Skeletal muscle satellite cell (primary cell): ENCODE data around the gene C9orf50.
"Not testable (repeated sequence)": the region's sequence is repeated elsewhere in the genome, so short reads cannot be mapped to it uniquely, and the experiment has no call there.

ENCODE experiments used
- H3K27me3 ChIP-seq: 2 replicates; pipeline ENCODE4 v1.7.0; 2013; ENCODE audit warnings: low read length; ENCODE audit not compliant: control insufficient read depth, insufficient read depth
- H3K36me3 ChIP-seq: 2 replicates; pipeline ENCODE4 v1.7.0; 2013; ENCODE audit warnings: mild to moderate bottlenecking, control low read depth, low read length; ENCODE audit not compliant: insufficient read depth
- H3K4me1 ChIP-seq: 2 replicates; pipeline ENCODE4 v1.7.0; 2013; ENCODE audit warnings: low read length; ENCODE audit not compliant: control insufficient read depth, insufficient read depth
- H3K4me2 ChIP-seq: 2 replicates; pipeline ENCODE4 v1.7.0; 2013; ENCODE audit warnings: mild to moderate bottlenecking, low read length
- H3K4me3 ChIP-seq: 2 replicates; pipeline ENCODE4 v1.7.0; 2013; ENCODE audit warnings: low read length
- H3K9ac ChIP-seq: 2 replicates; pipeline ENCODE4 v1.7.0; 2013; ENCODE audit warnings: mild to moderate bottlenecking, low read depth, low read length, moderate library complexity
- H3K9me3 ChIP-seq: replicated peaks from 2 replicates; pipeline ENCODE4 v1.7.0; 2013; ENCODE audit warnings: mild to moderate bottlenecking, control low read depth, low read length

C9orf50 gene

DNA sequence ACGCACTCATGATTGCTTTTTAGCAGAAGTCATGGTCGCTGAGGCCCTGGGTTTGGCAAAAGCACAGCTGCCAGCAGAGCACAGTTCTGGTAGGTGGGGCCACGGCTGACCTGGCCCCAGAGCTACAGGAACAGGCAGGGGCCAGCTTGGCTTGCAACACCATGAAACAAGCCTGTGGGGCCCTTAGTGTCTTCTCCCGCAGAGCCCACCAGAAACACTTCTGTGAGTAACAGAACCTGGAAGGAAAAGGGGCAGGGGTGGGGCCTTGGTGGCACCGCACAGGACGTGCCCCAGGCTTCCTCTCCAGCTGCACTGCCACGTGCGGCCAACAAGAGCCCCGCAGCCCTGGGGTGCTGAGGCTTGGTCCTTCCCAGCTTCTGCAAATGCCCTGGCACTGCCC is 16.2 kb upstream of the C9orf50 start:
- no peak overlapping the region for H3K4me3 ChIP-seq
- H3K27me3 ChIP-seq, result no peaks in the 10 kb centered on the region
- no peaks in the 10 kb centered on the region for H3K9me3 ChIP-seq
- no peak overlapping the region for H3K9ac ChIP-seq
- peaks cover 67% of the 10 kb centered on the region for H3K36me3 ChIP-seq
- H3K4me2 ChIP-seq, result no peak overlapping the region
- peaks cover 20% of the 10 kb centered on the region for H3K4me1 ChIP-seq

DNA sequence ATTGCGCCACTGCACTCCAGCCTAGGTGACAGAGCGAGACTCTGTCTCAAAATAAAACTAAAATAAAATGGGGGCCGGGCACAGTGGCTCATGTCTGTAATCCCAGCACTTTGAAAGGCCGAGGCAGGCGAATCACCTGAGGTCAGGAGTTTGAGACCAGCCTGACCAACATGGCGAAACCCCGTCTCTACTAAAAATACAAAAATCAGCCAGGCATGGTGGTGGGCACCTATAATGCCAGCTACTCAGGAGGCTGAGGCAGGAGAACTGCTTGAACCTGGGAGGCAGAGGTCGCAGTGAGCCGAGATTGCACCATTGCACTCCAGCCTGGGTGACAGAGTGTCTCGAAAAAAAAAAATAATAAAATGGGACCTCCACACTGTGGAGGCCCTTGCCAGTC is 15.4 kb upstream of the C9orf50 start:
- H3K36me3 ChIP-seq, result peaks cover 67% of the 10 kb centered on the region

DNA sequence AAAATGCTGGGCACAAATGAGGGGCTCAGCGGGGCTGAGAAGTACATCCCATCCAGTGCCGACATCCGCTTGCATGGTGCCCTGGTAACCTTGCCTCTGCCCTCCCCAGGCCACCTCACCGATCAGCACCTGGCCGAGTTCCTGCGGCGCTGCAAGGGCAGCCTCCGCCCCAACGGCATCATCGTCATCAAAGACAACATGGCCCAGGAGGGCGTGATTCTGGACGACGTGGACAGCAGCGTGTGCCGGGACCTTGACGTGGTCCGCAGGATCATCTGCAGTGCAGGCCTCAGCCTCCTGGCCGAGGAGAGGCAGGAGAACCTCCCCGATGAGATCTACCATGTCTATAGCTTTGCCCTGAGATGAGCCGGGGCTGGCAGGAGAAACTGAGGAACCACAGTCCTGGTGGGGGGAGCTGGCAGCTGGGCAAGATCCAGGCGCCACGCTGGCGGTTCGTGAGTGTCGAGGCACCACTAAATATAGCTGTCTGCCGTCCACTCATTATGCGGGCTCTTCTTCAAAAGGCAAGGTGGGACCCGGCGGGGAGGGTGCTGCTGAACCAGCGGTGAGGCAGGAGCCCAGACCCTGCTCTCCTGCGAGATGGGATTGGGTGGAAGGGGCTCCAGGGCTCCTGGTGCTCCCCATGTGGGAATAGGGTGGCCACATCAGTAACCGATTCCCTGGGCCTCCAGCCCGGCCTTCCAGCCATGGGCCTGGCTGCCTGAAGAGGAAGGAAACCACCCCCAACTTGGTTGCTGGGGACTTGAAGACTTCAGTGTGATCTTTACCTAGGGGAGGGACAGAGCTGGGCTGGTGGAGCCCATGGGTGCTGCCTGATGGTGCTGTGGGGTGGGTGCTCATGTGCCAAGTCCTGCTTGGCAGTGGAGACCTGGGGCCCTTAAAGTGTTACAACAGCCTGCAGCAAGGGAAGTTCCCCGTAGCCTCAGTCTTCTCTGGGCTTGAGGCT is 14.5 kb upstream of the C9orf50 start:
- no peak overlapping the region for H3K4me3 ChIP-seq
- peaks cover 67% of the 10 kb centered on the region for H3K36me3 ChIP-seq
- H3K9ac ChIP-seq, result no peak overlapping the region
- no peaks in the 10 kb centered on the region for H3K27me3 ChIP-seq
- H3K9me3 ChIP-seq, result no peaks in the 10 kb centered on the region
- H3K4me2 ChIP-seq, result no peak overlapping the region
- peaks cover 25% of the 10 kb centered on the region for H3K4me1 ChIP-seq

More for the DNA sequence above, 15.4 kb upstream of the C9orf50 start:
- not testable (repeated sequence) for H3K27me3 ChIP-seq, H3K4me3 ChIP-seq, H3K4me2 ChIP-seq, H3K9ac ChIP-seq, H3K9me3 ChIP-seq
- H3K4me1 ChIP-seq, result peaks cover 25% of the 10 kb centered on the region

DNA sequence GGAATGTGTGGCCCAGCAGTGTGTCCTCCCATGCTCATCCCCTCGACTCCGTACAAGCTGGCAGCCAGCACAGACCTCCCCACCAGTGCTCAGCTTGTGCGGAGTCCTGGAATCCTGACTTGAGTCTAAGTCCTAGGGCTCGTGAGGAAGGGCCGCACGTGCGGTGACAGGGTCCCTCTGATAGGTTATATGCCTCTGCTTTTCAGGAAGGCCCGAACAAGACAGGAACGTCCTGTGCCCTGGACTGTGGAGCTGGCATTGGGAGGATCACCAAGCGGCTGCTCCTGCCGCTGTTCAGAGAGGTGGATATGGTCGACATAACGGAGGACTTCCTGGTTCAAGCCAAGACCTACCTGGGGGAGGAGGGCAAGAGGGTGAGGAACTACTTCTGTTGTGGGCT is 12.9 kb upstream of the C9orf50 start:
- no peak overlapping the region for H3K4me3 ChIP-seq
- no peak overlapping the region for H3K9ac ChIP-seq
- peaks cover 25% of the 10 kb centered on the region for H3K4me1 ChIP-seq
- H3K36me3 ChIP-seq, result peaks cover 65% of the 10 kb centered on the region
- no peak overlapping the region for H3K4me2 ChIP-seq
- H3K9me3 ChIP-seq, result no peaks in the 10 kb centered on the region
- H3K27me3 ChIP-seq, result no peaks in the 10 kb centered on the region

DNA sequence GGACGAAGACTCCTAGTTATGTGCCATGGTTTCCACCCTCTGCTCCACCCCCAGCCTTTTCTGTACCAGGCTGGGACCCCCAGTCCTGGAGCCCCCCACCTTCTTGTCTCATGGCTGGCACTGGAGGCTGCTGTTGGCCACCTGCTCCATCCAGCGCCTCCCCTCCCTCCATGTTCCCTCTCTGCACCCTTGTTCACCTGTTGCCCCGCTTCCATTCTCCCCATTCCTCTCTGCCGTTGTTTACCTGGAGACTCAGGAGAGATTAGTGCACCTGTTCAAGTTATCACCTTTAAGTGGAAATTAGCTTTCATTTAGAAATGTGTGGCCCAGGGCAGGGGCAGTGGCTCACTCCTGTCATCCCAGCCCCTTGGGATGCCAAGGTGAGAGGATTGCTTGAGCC is 12.3 kb upstream of the C9orf50 start:
- H3K9me3 ChIP-seq, result no peaks in the 10 kb centered on the region
- H3K9ac ChIP-seq, result no peak overlapping the region
- H3K4me2 ChIP-seq, result no peak overlapping the region
- H3K36me3 ChIP-seq, result peaks cover 62% of the 10 kb centered on the region
- no peak overlapping the region for H3K4me3 ChIP-seq
- peaks cover 32% of the 10 kb centered on the region for H3K4me1 ChIP-seq
- H3K27me3 ChIP-seq, result no peaks in the 10 kb centered on the region

DNA sequence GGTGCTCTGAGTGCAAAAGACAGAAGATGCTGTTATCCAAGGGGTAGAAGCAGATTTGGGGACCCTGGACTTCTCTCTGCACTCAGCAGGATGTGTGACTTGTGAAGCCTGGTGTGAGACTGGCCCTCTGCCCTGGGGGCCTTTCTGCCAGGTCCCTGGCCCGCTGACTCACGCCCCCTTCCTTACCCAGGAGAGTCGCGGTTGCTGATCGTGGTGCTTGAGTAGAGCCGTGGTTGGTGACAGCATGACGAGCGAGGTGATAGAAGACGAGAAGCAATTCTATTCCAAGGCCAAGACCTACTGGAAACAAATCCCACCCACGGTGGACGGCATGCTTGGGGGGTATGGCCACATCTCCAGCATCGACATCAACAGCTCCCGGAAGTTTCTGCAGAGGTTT is 11.6 kb upstream of the C9orf50 start:
- Histone ChIP-seq H3K27me3 (no peaks in the 10 kb centered on the region), H3K4me1 (peaks cover 39% of the 10 kb centered on the region), H3K4me3 (no peak overlapping the region), H3K4me2 (no peak overlapping the region), H3K9ac (no peak overlapping the region), H3K9me3 (no peaks in the 10 kb centered on the region), H3K36me3 (peaks cover 54% of the 10 kb centered on the region)

DNA sequence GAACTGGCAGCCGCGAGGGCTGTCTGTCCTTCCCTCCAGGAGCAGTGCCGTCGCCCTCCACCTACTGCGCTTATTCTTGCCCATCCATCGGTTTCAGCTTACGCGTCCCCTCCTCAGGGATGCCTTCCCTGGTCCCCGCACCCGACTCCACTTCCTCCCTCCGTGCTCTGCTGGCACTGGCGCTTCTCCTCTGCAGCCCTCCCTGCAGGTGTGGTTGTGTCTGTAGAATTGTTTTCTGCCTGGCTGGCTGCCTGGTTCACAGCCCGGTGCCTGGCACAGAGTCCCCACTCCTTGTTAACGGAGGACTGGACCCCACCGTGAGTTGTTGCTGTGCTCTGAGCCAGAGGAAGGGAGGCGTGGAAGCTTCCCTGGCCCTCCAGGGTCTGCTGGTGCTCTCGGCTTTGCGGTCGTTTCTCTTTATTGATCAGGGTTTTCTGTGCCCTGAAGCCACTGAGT is 10.8 kb upstream of the C9orf50 start:
- H3K4me3 ChIP-seq, result no peak overlapping the region
- peaks cover 46% of the 10 kb centered on the region for H3K36me3 ChIP-seq
- H3K27me3 ChIP-seq, result no peaks in the 10 kb centered on the region
- no peak overlapping the region for H3K9ac ChIP-seq
- H3K4me2 ChIP-seq, result peak overlapping the region; percentile 40
- H3K4me1 ChIP-seq, result peaks cover 43% of the 10 kb centered on the region
- H3K9me3 ChIP-seq, result no peaks in the 10 kb centered on the region

DNA sequence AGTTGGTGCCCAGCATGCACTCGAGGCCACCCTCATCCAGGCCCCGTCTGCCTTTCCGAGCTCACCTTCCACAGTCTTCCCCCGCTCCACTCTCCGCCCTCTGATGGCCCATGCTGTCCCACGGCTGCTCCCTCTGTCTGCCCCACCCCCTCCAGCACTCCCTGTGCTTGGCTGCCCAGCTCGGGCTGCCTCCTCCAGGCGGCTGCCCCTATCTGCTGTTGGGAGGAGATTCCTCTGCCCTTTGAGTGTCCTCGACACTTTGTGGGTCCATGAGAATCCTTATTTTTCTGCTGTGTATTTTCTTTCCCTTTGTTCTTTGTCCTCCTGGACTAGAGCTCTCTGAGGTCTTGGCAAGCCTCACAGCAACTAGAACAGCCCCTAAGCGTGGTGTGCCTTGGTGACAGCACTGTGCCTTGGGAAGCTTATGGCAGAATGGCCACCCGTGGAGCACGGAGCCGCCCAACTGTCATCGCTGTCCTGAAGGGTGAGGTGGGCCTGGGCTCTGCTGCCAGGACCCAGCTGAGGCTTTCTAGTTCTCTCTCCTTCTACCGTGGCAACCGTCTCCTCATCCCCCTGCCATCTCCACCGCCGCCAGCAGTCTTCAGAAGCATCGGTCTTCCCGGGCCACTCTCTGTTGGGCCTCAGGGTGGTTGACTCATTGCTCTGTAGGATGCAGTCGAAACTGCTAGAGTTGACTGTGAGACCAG is 10.2 kb upstream of the C9orf50 start:
- Histone ChIP-seq H3K4me2 (peak overlapping the region; percentile 40), H3K9me3 (no peaks in the 10 kb centered on the region), H3K4me3 (no peak overlapping the region), H3K9ac (no peak overlapping the region), H3K27me3 (no peaks in the 10 kb centered on the region), H3K4me1 (peaks cover 43% of the 10 kb centered on the region), H3K36me3 (peaks cover 43% of the 10 kb centered on the region)

DNA sequence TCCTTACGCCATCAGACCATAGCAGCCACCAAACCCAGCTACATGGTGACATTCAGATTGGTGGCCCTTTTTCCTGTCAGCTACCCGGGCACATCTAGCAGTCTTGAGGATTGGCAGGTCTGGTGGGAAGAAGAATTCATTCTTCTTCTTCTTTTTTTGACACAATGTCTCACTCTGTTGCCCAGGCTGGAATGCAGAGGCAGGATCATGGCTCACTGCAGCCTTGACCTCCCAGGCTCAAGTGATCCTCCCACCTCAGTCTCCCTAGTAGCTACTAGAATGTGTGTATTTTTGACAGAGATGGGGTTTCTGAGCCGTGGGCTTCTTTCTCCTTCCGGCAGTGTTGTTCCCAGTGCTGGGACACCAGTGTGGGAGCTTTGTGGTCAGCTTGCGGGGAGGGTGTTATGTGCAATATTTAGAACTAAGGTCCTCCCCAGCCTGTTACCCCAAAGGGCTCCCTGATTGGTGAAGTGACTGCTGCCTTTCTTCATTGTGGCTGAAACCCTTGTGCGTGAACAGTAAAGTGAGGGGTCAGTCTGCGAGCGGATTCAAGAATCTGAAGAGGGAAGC is 8.4 kb upstream of the C9orf50 start:
- no peaks in the 10 kb centered on the region for H3K9me3 ChIP-seq
- no peak overlapping the region for H3K4me3 ChIP-seq
- no peak overlapping the region for H3K9ac ChIP-seq
- H3K4me2 ChIP-seq, result peak overlapping the region; percentile 97
- H3K4me1 ChIP-seq, result peaks cover 43% of the 10 kb centered on the region
- H3K36me3 ChIP-seq, result peaks cover 28% of the 10 kb centered on the region
- no peaks in the 10 kb centered on the region for H3K27me3 ChIP-seq

DNA sequence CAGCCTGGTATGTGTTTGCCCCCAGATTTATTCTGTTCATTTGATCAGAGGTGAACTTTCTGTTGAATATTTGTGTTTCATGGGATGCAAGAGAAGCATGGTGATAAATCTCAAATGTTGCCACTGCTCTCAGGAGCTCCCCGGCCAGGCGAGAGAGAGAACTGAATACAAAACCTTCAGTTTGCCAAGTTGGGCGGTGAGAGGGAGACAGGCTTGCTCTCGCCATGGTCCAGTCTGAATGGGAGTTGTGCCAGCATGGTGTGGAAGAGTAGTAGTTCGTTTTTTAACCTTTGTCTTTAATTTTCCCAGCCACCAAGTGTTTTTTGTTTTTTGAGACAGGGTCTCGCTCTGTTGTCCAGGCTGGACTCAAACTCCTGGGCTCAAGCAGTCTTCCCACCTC is 7.8 kb upstream of the C9orf50 start:
- no peaks in the 10 kb centered on the region for H3K9me3 ChIP-seq
- peak overlapping the region; percentile 83 for H3K4me3 ChIP-seq
- H3K27me3 ChIP-seq, result no peaks in the 10 kb centered on the region
- H3K9ac ChIP-seq, result no peak overlapping the region
- peaks cover 22% of the 10 kb centered on the region for H3K36me3 ChIP-seq
- peaks cover 45% of the 10 kb centered on the region for H3K4me1 ChIP-seq
- peak overlapping the region; percentile 97 for H3K4me2 ChIP-seq
